Measurements from ENCODE around the gene SV2B. TPM values are rescaled to one million over a fixed set of nuclear protein-coding genes. Genes with fewer than 3 reads are reported as not detected.

SV2B gene
- total RNA-seq, 1 experiment from 2014 or later = not detected

DNA sequence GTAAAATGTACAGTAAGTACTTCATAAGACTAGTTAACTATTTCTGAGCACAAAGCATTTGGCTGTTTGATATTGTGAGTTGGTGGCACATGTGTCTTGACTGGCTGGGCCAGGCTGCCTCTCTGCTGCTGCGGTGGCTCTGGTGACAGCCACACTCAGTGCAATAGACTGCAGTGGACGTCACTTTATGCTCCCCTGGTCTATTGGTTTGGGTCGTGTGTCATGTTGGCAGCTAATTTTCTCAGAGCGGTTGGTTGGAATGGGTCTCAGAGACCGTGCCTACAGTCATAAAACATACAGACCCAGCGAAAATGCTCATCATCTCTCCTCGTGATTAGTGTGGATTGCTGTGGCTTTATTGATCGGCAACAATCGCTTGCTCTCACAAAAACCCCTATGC is 71.3 kb downstream of the SV2B start:
- WGBS (ENCODE audit: extremely low coverage, insufficient read length, low lambda C conversion rate) = no CpG with 5 or more reads among the region's 9 CpGs
- H3K56ac ChIP-seq (ENCODE audit: insufficient read length, low read depth, low read length) = no peak overlapping the region

More for the DNA sequence above, 71.3 kb downstream of the SV2B start:
- Histone ChIP-seq H3K27me3 (ENCODE audit: insufficient read depth, low read length) (no peaks in the 10 kb centered on the region), H3K14ac (ENCODE audit: insufficient read depth, low read length) (no peak overlapping the region), H3K18ac (ENCODE audit: insufficient read length, low read depth, low read length) (no peak overlapping the region), H4K8ac (replicated peaks; ENCODE audit: insufficient read length, low read depth, low read length) (no peak overlapping the region), H4K5ac (ENCODE audit: insufficient read length, low read depth, low read length) (no peak overlapping the region), H2BK12ac (ENCODE audit: insufficient read length, low read depth, low read length) (no peak overlapping the region), H2AFZ (ENCODE audit: low read length) (no peak overlapping the region), H2BK15ac (ENCODE audit: low read depth, low read length) (no peak overlapping the region), H3K9ac (ENCODE audit: extremely low read depth, insufficient read length, low read length) (no peak overlapping the region), H2AK5ac (ENCODE audit: insufficient read length, low read length) (no peak overlapping the region), H3K23ac (ENCODE audit: insufficient read length, low read depth, low read length) (no peak overlapping the region), H4K91ac (ENCODE audit: insufficient read length, low read depth, low read length) (no peak overlapping the region), H2BK5ac (ENCODE audit: insufficient read length, low read length) (no peak overlapping the region), H3K79me1 (ENCODE audit: insufficient read depth, low read depth, low read length, poor library complexity, severe bottlenecking) (no peaks in the 10 kb centered on the region), H2BK20ac (ENCODE audit: low read depth, low read length, poor library complexity, severe bottlenecking) (no peak overlapping the region), H3K4ac (ENCODE audit: low read depth, low read length) (no peak overlapping the region), H3T11ph (ENCODE audit: low read length) (no peak overlapping the region), H3K4me2 (ENCODE audit: insufficient read depth, insufficient read length, low read length) (no peak overlapping the region), H4K20me1 (ENCODE audit: control insufficient read depth, insufficient read depth, insufficient read length) (no peaks in the 10 kb centered on the region), H3K9me3 (ENCODE audit: control insufficient read depth, low read depth, low read length) (no peaks in the 10 kb centered on the region), H3K4me1 (ENCODE audit: insufficient read depth, low read length) (no peaks in the 10 kb centered on the region), H3K27ac (ENCODE audit: insufficient read length, low read depth, low read length) (no peak overlapping the region), H3K23me2 (ENCODE audit: insufficient read length, low read depth, low read length, poor library complexity, severe bottlenecking) (no peaks in the 10 kb centered on the region), H2BK120ac (ENCODE audit: low read depth, low read length, poor library complexity, severe bottlenecking) (no peak overlapping the region), H3K79me2 (ENCODE audit: insufficient read depth, low read length) (no peaks in the 10 kb centered on the region)
- no peak for DNase-seq
- Mint-ChIP-seq H3K4me3 (no peak overlapping the region), H3K9me3 (peaks cover 12 to 13% of the 10 kb centered on the region in 2 experiments), H3K27ac (no peak overlapping the region), H3K36me3 (ENCODE audit: insufficient read depth in 1 of 3, low read depth in 3 of 3) (no peaks in the 10 kb centered on the region; a peak in 2 of 7 replicates), H3K4me1 (no peaks in the 10 kb centered on the region), H3K27me3 (ENCODE audit: low read depth) (peaks cover 20% of the 10 kb centered on the region)
- no peak for TF ChIP-seq CTCF (conservative IDR thresholded peaks at IDR 0.05)

Data from H9 (cell line).